HG03521 (cell line): ENCODE results near the gene CD44.

Experiments
- ATAC-seq: cut with Tn5 transposase; IDR thresholded peaks from one replicate; pipeline ENCODE4 v1.9.1; 2021; ENCODE audit warnings: mild to moderate bottlenecking, moderate library complexity; ENCODE audit not compliant: unreplicated experiment

CD44 gene

DNA sequence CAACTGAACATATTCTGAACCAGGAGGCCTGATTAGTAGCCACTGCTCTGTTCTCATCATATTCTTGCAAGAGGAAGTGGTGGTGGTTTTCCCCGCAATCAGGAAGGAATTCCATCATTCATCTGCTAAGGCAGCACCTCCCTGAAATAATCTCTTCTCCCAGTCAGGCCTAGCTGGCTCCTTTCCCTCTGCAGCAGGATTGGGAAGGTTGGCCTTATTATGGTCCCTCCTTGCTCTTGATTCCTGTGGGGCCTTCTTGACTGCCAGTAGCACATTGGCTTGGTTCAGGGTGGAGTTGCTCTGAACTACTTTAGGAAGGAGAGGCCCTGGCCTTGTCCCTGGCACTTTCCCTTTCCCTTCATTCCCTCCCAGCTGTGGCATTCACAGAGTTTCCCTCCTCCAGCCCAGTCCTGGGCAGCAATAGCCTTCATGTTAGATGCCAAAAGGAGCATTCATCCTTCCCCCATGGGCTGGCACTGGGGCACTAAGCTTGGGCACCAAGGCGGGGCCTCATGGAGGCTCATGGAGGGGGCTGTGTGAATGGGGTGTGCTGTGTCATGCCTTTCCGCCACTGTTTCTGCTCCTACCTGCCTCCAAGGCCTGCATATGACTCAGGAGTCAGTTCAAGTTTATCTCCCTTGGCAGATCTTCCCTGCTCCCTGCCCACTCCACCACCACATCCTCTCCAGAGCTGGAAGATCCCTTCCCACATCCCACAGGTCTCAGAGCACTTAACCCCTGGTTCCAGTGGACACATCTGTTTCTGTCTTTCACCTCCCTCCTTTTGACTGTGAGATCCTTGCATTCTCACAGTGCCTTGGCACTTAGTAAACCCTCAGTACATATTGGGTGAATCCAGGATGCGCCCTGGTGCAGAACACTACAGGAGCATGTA lies 27.6 kb upstream of the CD44 start:
- ATAC-seq, result no peak

DNA sequence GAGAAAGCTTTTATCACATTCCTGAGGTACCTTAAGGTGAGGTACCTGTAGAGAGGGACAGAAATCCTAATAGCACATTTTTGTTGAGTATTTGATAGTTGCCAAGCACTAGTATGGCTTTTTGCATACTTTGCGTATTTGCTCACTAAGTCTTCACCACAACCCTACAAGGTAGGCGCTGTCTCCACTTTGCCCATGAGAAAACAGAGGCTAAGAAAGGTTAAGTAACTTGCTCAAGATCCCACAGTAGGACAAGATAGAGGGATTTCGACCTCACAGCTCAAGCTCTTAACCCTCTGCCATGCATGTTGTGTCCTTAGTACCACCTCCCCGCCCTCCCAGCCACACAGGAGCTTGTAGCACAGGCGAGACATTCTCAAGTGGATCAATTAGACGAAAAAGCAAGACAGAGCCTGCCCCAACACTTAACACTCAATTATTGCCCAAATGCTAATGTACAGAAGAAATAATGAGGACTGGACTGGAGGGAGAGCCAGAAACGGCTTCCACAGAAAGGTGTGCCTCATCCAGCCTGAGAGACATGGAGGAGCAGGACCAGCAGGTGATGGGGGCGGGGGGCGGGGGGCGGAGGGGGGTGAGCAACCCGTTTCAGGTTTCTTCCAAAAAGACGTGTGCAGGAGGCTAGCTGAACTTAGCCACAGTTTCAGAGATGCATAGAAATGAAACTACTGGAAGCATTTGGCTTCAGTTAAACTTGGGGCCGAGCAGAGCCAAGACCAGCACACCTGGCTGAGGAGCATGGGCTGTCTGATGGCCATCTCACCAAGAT lies 26.7 kb upstream of the CD44 start:
- ATAC-seq, result no peak

- no peak for ATAC-seq
These were observed 26.2 kb upstream of the CD44 start for GRCh38 chr11:35112846-35113105.

GRCh38 chr11:35114906-35115687 lies 23.9 kb upstream of the CD44 start:
- ATAC-seq, result no peak

GRCh38 chr11:35115688-35116030 lies 23.3 kb upstream of the CD44 start:
- ATAC-seq, result no peak

- ATAC-seq, result no peak
These were observed 22.7 kb upstream of the CD44 start for GRCh38 chr11:35116245-35116644.

GRCh38 chr11:35116762-35117640 lies 22.0 kb upstream of the CD44 start:
- ATAC-seq, result no peak

GRCh38 chr11:35118906-35119305 lies 20.1 kb upstream of the CD44 start:
- ATAC-seq, result peak; percentile 68

DNA sequence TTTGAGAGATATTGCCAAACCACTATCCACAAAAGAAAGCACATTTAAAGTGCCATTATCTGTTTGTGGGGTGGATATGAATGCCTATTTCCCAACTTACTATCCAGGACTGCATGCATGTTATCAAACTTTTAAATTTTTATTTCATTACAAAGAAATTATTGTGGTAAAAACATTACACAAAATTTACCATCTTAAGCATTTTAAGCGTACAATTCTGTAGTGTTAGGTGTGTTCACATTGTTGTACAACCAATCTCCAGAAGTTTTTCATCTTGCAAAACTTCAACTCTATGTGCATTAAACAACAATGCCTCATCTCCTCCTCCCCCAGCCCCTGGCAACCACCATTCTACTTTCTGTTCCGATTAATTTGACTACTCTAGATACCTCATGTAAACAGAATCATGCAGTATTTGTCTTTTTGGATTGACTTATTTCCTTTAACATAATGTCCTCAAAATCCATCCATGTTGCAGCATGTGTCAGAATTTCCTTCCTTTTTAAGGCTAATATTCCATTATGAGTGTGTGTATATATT lies 17.6 kb upstream of the CD44 start:
- ATAC-seq, result no peak

DNA sequence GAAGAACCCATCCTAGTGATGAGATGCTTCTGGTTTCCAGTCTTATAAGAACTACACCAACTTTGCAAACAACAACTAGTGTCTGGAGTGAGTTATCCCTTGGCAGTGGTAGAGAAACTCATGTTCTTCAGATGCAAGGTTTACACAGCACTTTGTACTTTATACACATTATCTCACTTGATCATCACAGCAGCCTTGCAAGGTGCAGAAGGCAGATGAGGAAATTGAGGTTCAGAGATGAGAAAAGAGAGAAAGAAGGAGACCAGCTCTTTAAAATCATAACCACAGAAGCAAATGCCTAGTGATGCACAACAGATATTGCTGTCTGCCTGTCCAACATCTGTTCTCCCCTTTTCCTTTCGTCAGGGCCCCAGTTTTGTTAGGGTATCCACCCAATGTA lies 16.7 kb upstream of the CD44 start:
- no peak for ATAC-seq

- peak; percentile 62 for ATAC-seq
These were observed 12.7 kb upstream of the CD44 start for GRCh38 chr11:35126000-35126878.

GRCh38 chr11:35126879-35127581 lies 11.9 kb upstream of the CD44 start:
- ATAC-seq, result no peak

DNA sequence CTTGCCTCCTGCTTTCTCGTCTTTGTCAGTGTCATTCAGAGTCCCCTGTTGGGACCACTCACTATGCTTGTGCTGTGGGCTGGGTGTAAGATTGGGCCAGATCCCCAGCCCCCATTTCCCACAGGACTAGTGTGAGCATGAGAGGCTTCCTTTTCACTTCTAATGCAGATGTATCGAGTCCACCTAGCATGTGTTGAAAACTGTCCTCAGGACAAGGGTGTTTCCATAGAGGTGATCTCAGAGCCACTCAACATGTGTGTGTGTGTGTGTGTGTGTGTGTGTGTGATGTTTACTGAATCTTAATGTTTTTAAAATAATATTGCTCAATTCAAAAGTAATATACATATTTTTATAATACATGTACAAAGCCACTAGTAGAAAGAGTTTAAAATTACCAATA lies 11.4 kb upstream of the CD44 start:
- no peak for ATAC-seq

DNA sequence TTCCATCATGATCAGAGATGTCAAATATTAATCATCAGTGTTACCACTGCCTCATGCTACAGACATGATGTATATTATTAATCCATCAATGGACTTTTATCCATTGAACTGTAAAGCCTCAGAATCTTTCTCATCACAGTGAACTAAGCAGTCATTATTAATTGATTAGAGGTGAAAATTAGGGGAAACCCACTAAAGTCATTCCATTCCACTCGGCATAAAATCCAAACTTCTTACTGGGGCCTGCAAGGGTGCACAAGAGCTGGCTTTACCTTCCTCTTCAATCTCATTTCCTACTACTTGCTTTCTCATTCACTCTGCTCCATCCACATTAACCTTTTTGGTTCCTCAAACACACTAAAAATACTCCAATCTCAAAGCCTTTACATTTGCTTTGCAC lies 7.9 kb upstream of the CD44 start:
- ATAC-seq, result no peak

GRCh38 chr11:35131886-35132285 lies 7.1 kb upstream of the CD44 start:
- no peak for ATAC-seq

- ATAC-seq, result no peak
These were observed 5.3 kb upstream of the CD44 start for GRCh38 chr11:35133656-35134055.

DNA sequence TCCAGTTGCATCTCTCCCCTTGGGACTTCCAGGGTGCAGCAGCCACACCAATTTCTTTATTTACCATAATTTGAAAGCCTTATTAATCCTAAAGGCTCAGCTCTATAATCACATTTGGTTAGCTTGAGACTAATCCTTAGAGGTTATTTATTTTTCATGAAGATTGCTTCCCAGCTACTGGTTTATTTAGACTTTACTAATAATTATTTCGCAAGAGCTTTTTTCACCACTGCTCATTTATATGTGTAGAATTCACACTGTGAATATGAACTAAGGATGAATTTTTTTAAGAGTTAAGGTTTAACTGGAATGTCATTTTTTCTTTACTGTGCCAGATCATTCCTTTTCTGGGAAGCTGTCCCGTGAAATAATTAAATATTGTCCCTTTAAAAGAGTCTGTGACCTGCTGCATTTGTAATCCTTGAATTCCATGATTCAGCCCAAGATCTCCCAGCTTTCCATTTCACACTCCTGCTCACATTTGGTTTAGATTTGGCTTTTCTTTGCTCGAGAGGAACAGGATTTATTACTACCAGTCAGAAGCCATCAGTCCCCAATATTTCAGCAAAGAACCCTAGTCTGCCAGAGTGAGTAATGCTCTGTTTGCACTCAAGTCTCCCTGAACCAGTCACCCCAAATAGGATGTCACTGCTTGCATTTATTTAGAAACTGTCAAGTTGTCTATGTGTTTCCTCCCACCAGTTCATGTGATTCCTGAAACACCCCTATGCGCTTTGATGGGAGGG lies 4.4 kb upstream of the CD44 start:
- ATAC-seq, result no peak

GRCh38 chr11:35135222-35135621 lies 3.7 kb upstream of the CD44 start:
- ATAC-seq, result no peak
